HCT116 (cell line): ENCODE measurements around the gene LPAR1. TPM values are rescaled to one million over a fixed set of nuclear protein-coding genes. Genes with fewer than 3 reads are reported as not detected.

ENCODE experiments used
- ATAC-seq: fragments of 200-7000 bp; cut with Tn5 transposase; 2 replicates; pipeline ENCODE4 v1.9.1; 2020; ENCODE audit warnings: mild to moderate bottlenecking, moderate library complexity
- BruUV-seq: library from RNA; stranded (reverse); fragments of 400-500 nt; replicated peaks from 2 replicates; lab custom pipeline; 2021; lab: Mats Ljungman, UMichigan
- CTCF ChIA-PET: fragments of 300-600 bp; sonication (Branson Sonifier 250); formaldehyde crosslinking; loops from one replicate; lab custom pipeline; 2021; ENCODE audit warnings: antibody characterized with exemption; lab: Charles Lee
- POLR2A ChIA-PET: fragments of 300-600, 350-600 bp; sonication (Branson Sonifier 250); formaldehyde crosslinking; loops from one replicate; lab custom pipeline; 2021; ENCODE audit warnings: antibody characterized with exemption; lab: Charles Lee
- RAD21 ChIA-PET, 2 experiments: fragments of 300-600 bp; sonication (Branson Sonifier 250); formaldehyde crosslinking; loops; one replicate each; lab custom pipeline; 2023; ENCODE audit warnings: low total read pairs in 2 of 2; ENCODE audit not compliant: uncharacterized antibody in 2 of 2, unreplicated experiment in 2 of 2, low non-redundant PET in 1 of 2; lab: Charles Lee
- DNase-seq: peaks from one replicate; pipeline ENCODE4 v3.0.0-alpha.2; 2010; ENCODE audit warnings: low read depth, low spot score
- H2AFZ ChIP-seq: fragments of 200-600 bp; shearing (Covaris generic), sonication (generic); 2 replicates; pipeline ENCODE4 v1.6.1; 2017; ENCODE audit warnings: low read depth, mixed run types, mixed read lengths, antibody characterized with exemption, low read length; ENCODE audit not compliant: poor library complexity, severe bottlenecking
- H3K27ac ChIP-seq: 2 replicates; pipeline ENCODE4 v1.5.1; 2012; ENCODE audit warnings: low read depth, low read length
- H3K27me3 ChIP-seq: fragments of 200-600 bp; sonication (generic); 2 replicates; pipeline ENCODE4 v1.6.1; 2016; ENCODE audit warnings: mixed run types, low read length, mixed read lengths; ENCODE audit not compliant: insufficient read depth
- H3K36me3 ChIP-seq, 2 experiments: fragments of 200-500 bp in 1 of 2; fragments of 200-600 bp in 1 of 2; sonication (Bioruptor generic) in 1 of 2; sonication (generic) in 1 of 2; 2 replicates each; pipeline versions ENCODE4 v1.5.1 to v1.6.1; 2014 to 2016; ENCODE audit warnings: low read length in 2 of 2, inconsistent platforms in 1 of 2, mixed read lengths in 1 of 2, mixed run types in 1 of 2; ENCODE audit not compliant: insufficient read depth in 2 of 2, control insufficient read depth in 1 of 2
- H3K4me1 ChIP-seq, 2 experiments: fragments of 200-600 bp in 1 of 2; sonication (generic) in 1 of 2; 2 replicates each; pipeline versions ENCODE4 v1.5.1 to v1.6.1; 2012 to 2017; ENCODE audit warnings: low read length in 2 of 2, inconsistent platforms in 1 of 2, mild to moderate bottlenecking in 1 of 2, mixed read lengths in 1 of 2, mixed run types in 1 of 2, moderate library complexity in 1 of 2; ENCODE audit not compliant: insufficient read depth in 2 of 2, control insufficient read depth in 1 of 2
- H3K4me2 ChIP-seq: fragments of 200-600 bp; sonication (generic); 2 replicates; pipeline ENCODE4 v1.6.1; 2017; ENCODE audit warnings: mixed run types, low read length, mixed read lengths
- H3K4me3 ChIP-seq, 2 experiments: fragments of 200-600 bp in 1 of 2; sonication (generic) in 1 of 2; replicated peaks in 1 of 2; 2 replicates each; pipeline ENCODE4 v1.5.1; 2011 to 2016; ENCODE audit warnings: low read length in 2 of 2, control low read depth in 1 of 2, low read depth in 1 of 2, mild to moderate bottlenecking in 1 of 2, mixed read lengths in 1 of 2, mixed run types in 1 of 2
- H3K79me2 ChIP-seq: fragments of 200-600 bp; sonication (generic); 2 replicates; pipeline ENCODE4 v1.6.1; 2017; ENCODE audit warnings: mild to moderate bottlenecking, mixed run types, low read length, moderate library complexity, mixed read lengths; ENCODE audit not compliant: insufficient read depth
- H3K9ac ChIP-seq: fragments of 200-600 bp; sonication (generic); 2 replicates; pipeline ENCODE4 v1.6.1; 2016; ENCODE audit warnings: low read length, mixed read lengths
- H3K9me2 ChIP-seq: fragments of 200-600 bp; sonication (generic), shearing (Covaris generic); 2 replicates; pipeline ENCODE4 v1.6.1; 2017; ENCODE audit warnings: mixed run types, mild to moderate bottlenecking, moderate library complexity; ENCODE audit not compliant: insufficient read depth
- H3K9me3 ChIP-seq, 2 experiments: fragments of 200-500 bp in 1 of 2; fragments of 200-600 bp in 1 of 2; sonication (Bioruptor generic) in 1 of 2; sonication (generic) in 1 of 2; 2 replicates each; pipeline ENCODE4 v1.6.1; 2014 to 2017; ENCODE audit warnings: low read length in 2 of 2, mixed read lengths in 2 of 2, inconsistent platforms in 1 of 2, low read depth in 1 of 2, mild to moderate bottlenecking in 1 of 2, mixed run types in 1 of 2, moderate library complexity in 1 of 2; ENCODE audit not compliant: control insufficient read depth in 1 of 2, insufficient read depth in 1 of 2
- H4K20me1 ChIP-seq: fragments of 200-600 bp; sonication (generic), shearing (Covaris generic); 2 replicates; pipeline ENCODE4 v1.6.1; 2017; ENCODE audit warnings: mixed run types, mild to moderate bottlenecking, moderate library complexity; ENCODE audit not compliant: insufficient read depth
- EZH2 ChIP-seq: fragments of 200-600 bp; sonication (generic); IDR thresholded peaks from 2 replicates; pipeline ENCODE4 v1.6.1; 2017; ENCODE audit warnings: antibody characterized with exemption, mixed run types
- POLR2AphosphoS5 ChIP-seq: IDR thresholded peaks from 2 replicates; pipeline ENCODE4 v1.6.1; 2011; ENCODE audit warnings: mild to moderate bottlenecking, low read depth, low read length, moderate library complexity
- RAD21 ChIP-seq: IDR thresholded peaks from 2 replicates; pipeline ENCODE4 v1.6.1; 2012; ENCODE audit warnings: low read depth, mild to moderate bottlenecking
- TCF7L2 ChIP-seq: IDR thresholded peaks from 2 replicates; pipeline ENCODE4 v1.7.0; 2011; ENCODE audit warnings: borderline replicate concordance, inconsistent platforms; ENCODE audit not compliant: insufficient read depth, insufficient read length; ENCODE audit errors: extremely low read depth
- intact Hi-C: fragments of 100-400 bp; cut with micrococcal nuclease; formaldehyde crosslinking; loops from 2 replicates; pipeline ENCODE4 v1.10.0; 2022
- total RNA-seq: library from RNA; stranded (reverse); gene quantifications from one replicate; pipeline ENCODE4 v1.2.1, GENCODE V29; 2021; ENCODE audit not compliant: unreplicated experiment
- TF ChIP-seq, protein P1 (sequence below), 3 experiments: fragments of 200-600 bp in 1 of 3; sonication (generic) in 1 of 3; IDR thresholded peaks in 2 of 3; conservative IDR thresholded peaks in 1 of 3; 2 replicates each; pipeline ENCODE4 v1.5.1; 2012 to 2017; ENCODE audit warnings: low read depth in 2 of 3, low read length in 2 of 3, antibody characterized with exemption in 1 of 3, borderline replicate concordance in 1 of 3, control low read depth in 1 of 3, mild to moderate bottlenecking in 1 of 3, mixed read lengths in 1 of 3, mixed run types in 1 of 3, moderate library complexity in 1 of 3; ENCODE audit not compliant: insufficient read depth in 1 of 3
- TF ChIP-seq, protein P2 (sequence below): IDR thresholded peaks from 2 replicates; pipeline ENCODE4 v1.6.1; 2012

LPAR1 gene
- total RNA-seq, 1 experiment from 2014 or later = 7.4 TPM

DNA sequence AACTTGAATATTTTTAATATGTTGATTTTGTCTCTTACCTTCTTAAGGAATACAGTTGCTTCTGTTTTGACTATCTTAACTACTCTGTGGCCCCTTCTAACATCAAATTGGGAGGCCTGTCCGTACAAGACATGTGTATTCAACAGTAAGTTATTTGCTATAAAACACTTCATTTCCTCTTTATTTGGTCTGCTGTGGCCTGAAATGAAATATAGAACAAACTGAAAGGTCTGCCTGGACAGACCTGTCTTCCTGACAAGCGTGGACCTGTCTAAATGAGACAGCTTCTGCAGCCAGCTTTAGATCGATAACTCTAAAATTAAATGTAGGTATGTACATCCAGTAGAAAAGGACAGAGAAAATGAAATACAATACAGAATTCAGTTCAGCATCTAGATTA, 2.2 kb upstream of the LPAR1 start:
- Histone ChIP-seq H3K4me1 (peaks cover 7 to 23% of the 10 kb centered on the region in 2 experiments; a peak in 3 of 4 replicates), H3K9ac (no peak overlapping the region), H3K27me3 (no peaks in the 10 kb centered on the region), H2AFZ (peak overlapping the region; percentile 11), H3K4me3 (no peak overlapping the region), H3K9me3 (no peaks in the 10 kb centered on the region), H4K20me1 (no peaks in the 10 kb centered on the region), H3K9me2 (no peaks in the 10 kb centered on the region), H3K4me2 (no peak overlapping the region), H3K79me2 (no peaks in the 10 kb centered on the region), H3K36me3 (no peaks in the 10 kb centered on the region), H3K27ac (no peak overlapping the region)
- TF ChIP-seq POLR2AphosphoS5 (no peak), EZH2 (no peak), TCF7L2 (no peak), RAD21 (no peak)
- TF ChIP-seq, protein P1, sequence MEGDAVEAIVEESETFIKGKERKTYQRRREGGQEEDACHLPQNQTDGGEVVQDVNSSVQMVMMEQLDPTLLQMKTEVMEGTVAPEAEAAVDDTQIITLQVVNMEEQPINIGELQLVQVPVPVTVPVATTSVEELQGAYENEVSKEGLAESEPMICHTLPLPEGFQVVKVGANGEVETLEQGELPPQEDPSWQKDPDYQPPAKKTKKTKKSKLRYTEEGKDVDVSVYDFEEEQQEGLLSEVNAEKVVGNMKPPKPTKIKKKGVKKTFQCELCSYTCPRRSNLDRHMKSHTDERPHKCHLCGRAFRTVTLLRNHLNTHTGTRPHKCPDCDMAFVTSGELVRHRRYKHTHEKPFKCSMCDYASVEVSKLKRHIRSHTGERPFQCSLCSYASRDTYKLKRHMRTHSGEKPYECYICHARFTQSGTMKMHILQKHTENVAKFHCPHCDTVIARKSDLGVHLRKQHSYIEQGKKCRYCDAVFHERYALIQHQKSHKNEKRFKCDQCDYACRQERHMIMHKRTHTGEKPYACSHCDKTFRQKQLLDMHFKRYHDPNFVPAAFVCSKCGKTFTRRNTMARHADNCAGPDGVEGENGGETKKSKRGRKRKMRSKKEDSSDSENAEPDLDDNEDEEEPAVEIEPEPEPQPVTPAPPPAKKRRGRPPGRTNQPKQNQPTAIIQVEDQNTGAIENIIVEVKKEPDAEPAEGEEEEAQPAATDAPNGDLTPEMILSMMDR (IDR thresholded peaks at IDR 0.05 in 2 of 3, conservative IDR thresholded peaks at IDR 0.05 in 1 of 3; ENCODE audit: borderline replicate concordance in 1 of 3, insufficient read depth in 1 of 3, low read depth in 2 of 3, low read length in 2 of 3) = no peak
- TF ChIP-seq, protein P2, sequence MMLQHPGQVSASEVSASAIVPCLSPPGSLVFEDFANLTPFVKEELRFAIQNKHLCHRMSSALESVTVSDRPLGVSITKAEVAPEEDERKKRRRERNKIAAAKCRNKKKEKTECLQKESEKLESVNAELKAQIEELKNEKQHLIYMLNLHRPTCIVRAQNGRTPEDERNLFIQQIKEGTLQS = no peak
- CTCF ChIA-PET = no interaction called here
- RAD21 ChIA-PET = no interaction called here
- DNase-seq (no peak), ATAC-seq (no peak)
- intact Hi-C loops = no loop called here
- POLR2A ChIA-PET = no interaction called here
- no TSS peak for BruUV-seq
